ENCODE results near the gene NDOR1. TPM values are rescaled to one million over a fixed set of nuclear protein-coding genes. Genes with fewer than 3 reads are reported as not detected.

NDOR1 gene
- total RNA-seq, 1 donor from 2014 or later = 22.5 TPM

DNA sequence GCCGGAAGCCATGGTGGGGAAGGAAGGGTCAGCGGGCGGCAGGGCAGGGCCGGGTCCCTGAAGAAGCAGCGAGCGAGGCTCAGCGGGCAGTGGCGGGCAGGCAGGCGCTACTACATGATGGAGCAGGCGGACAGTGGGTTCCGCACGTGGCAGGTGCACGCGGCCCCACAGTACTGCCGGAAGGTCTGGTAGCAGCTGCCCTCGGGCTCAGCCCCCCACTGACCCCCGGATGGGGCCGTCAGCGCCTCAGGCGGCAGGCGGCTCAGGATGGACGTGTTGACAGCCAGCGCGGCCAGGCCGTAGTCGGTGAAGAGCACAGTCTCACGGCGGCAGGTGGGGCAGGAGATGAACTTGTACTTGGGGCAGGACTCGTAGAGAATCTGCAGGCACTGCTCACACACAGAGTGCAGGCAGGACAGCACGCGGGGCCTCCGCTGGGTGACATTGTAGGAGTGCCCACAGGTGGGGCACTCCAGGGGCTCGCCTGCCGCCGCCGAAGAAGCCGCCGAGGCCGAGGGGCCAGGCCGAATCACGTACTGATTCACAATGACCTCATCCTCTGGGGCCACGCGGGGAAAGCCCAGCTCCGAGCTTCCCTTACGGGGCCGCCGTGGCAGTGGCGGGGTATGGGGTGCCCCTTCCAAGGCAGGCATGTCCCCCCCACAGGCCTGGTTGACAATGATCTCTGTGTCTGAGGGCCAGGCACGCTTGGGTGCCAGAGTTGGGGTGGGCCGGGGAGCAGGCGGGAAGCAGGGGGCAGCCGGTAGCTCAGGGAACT, 15.0 kb downstream of the NDOR1 start:
- no peak for DNase-seq (ENCODE audit: low spot score)
- no peaks in the 10 kb centered on the region for H3K9me3 Mint-ChIP-seq (ENCODE audit: unreplicated experiment)
- H3K36me3 Mint-ChIP-seq (ENCODE audit: low read depth, unreplicated experiment) = no peaks in the 10 kb centered on the region
- no peak overlapping the region for H3K4me3 Mint-ChIP-seq (ENCODE audit: unreplicated experiment)
- H3K27ac Mint-ChIP-seq (ENCODE audit: unreplicated experiment) = no peak overlapping the region
- peaks cover 8% of the 10 kb centered on the region for H3K27me3 Mint-ChIP-seq (ENCODE audit: unreplicated experiment)
- H3K4me1 Mint-ChIP-seq (ENCODE audit: unreplicated experiment) = no peaks in the 10 kb centered on the region
- TF ChIP-seq, protein P1, sequence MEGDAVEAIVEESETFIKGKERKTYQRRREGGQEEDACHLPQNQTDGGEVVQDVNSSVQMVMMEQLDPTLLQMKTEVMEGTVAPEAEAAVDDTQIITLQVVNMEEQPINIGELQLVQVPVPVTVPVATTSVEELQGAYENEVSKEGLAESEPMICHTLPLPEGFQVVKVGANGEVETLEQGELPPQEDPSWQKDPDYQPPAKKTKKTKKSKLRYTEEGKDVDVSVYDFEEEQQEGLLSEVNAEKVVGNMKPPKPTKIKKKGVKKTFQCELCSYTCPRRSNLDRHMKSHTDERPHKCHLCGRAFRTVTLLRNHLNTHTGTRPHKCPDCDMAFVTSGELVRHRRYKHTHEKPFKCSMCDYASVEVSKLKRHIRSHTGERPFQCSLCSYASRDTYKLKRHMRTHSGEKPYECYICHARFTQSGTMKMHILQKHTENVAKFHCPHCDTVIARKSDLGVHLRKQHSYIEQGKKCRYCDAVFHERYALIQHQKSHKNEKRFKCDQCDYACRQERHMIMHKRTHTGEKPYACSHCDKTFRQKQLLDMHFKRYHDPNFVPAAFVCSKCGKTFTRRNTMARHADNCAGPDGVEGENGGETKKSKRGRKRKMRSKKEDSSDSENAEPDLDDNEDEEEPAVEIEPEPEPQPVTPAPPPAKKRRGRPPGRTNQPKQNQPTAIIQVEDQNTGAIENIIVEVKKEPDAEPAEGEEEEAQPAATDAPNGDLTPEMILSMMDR (IDR thresholded peaks at IDR 0.05; ENCODE audit: unreplicated experiment) = no peak

DNA sequence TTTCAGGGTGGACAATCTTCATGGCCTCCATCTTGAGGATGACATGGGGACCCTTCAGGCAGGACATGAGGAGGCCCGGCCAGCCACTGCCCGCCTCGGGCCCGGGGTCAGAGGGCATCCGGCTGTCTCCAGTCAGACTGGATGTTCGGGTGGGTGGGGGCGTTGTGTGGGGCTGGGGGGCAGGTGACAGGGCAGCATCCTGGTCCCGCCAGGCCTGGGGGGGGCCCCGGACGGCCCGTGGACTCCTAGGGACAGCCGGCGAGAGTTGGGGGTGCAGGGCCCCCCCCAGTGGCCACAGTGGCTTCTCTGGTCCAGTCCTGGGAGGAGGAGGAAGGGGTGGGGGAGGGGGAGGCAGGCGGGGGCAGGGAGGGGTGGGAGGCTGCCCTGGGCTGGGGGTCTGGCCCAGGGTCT, 15.6 kb downstream of the NDOR1 start:
- Mint-ChIP-seq H3K36me3 (ENCODE audit: low read depth, unreplicated experiment) (no peaks in the 10 kb centered on the region), H3K4me3 (ENCODE audit: unreplicated experiment) (no peak overlapping the region), H3K27me3 (ENCODE audit: unreplicated experiment) (peaks cover 8% of the 10 kb centered on the region), H3K9me3 (ENCODE audit: unreplicated experiment) (no peaks in the 10 kb centered on the region), H3K4me1 (ENCODE audit: unreplicated experiment) (no peaks in the 10 kb centered on the region), H3K27ac (ENCODE audit: unreplicated experiment) (no peak overlapping the region)
- TF ChIP-seq, protein P1 (IDR thresholded peaks at IDR 0.05; ENCODE audit: unreplicated experiment) = no peak
- DNase-seq (ENCODE audit: low spot score) = no peak

DNA sequence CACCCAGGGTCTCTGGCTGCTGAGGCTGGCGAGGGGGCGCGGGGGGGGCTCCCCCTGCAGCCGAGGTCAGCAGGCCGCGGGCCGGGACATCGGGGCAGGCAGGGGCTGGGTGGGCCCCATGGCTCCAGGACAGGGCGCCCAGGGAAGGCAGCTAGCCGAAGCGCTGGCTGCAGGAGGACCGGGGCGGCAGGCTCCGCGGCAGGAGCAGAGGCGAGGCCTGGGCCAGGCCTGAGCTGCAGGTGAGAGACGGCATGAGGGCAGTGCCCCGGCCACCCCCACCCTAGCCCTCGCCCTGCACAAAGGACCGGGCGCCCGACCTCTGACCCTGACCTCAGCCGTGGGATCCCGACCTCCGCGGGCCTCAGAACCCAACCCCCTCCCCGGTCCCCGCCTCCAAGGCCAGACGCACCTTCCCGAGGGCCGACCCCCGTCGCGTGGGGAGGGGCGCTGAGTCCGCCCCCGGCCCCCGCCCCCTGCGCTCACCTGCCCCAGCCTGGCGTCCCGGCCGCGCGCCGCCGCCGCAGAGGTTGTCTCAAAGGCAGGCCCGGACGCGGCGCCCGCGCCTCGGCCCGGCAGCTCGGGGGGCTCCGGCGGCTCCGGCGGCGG, 16.1 kb downstream of the NDOR1 start:
- H3K4me3 Mint-ChIP-seq (ENCODE audit: unreplicated experiment) = no peak overlapping the region

DNA sequence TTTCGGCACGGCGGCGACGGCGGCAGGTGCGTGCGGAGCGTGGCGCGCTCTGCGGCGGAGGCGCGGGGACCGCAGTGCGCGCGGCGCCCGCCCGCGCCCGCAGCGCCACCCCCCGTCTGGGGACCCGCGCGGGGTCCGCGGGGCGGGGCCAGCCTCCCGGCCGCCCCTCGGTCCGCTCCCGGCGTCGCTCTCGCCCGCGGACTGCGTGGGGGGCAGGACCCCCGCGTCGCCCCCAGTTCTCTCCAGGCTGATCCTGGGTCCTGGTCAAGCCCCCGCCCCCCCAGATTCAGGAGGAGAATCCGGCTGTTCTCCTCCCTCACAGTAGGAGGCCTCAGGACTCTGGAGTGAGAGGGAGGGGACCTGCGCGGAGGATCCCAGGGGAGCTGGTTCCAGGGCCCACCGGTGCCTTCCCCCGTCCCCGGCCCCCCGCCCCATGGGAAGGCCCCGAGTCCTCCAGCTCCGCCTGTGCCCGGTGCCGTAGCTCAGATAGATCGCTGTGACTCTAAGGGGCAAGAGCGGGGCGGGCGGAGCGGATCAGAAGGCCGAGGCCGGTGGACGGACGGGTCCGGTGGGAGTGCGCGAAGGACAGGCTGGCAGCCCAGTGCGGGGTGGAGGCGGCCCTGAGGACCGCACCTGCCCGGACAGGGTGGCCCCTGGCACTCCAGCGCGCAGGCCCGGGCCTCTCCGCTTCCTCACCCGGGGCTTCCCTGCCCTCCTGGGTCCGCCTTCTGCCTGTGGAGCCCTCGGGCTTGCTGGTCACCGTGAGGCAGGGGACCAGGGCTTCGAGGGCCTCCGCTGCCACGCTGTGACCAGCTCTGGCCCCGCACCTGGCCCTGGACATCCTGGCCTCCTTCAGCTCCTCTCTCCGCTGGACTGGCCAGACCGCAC, 16.9 kb downstream of the NDOR1 start, which contains the start of gene RNF208:
Gene RNF208, minus strand, starts transcription at position 51 of the 888 bp plus-strand sequence. CDS start 1,028 bp downstream, outside the sequence.
- no peaks in the 10 kb centered on the region for H3K9me3 Mint-ChIP-seq (ENCODE audit: unreplicated experiment)

More for the DNA sequence above, 16.1 kb downstream of the NDOR1 start:
- Mint-ChIP-seq H3K4me1 (ENCODE audit: unreplicated experiment) (no peaks in the 10 kb centered on the region), H3K27ac (ENCODE audit: unreplicated experiment) (no peak overlapping the region), H3K27me3 (ENCODE audit: unreplicated experiment) (peaks cover 12% of the 10 kb centered on the region), H3K9me3 (ENCODE audit: unreplicated experiment) (no peaks in the 10 kb centered on the region), H3K36me3 (ENCODE audit: low read depth, unreplicated experiment) (no peaks in the 10 kb centered on the region)
- DNase-seq (ENCODE audit: low spot score) = no peak
- TF ChIP-seq, protein P1 (IDR thresholded peaks at IDR 0.05; ENCODE audit: unreplicated experiment) = no peak

More for the DNA sequence above, 16.9 kb downstream of the NDOR1 start, which contains the start of gene RNF208:
- H3K36me3 Mint-ChIP-seq (ENCODE audit: low read depth, unreplicated experiment) = no peaks in the 10 kb centered on the region
- no peak within 1 kb of the TSS for H3K27ac Mint-ChIP-seq (ENCODE audit: unreplicated experiment)
- H3K27me3 Mint-ChIP-seq (ENCODE audit: unreplicated experiment) = peaks cover 11% of the 10 kb centered on the region
- H3K4me1 Mint-ChIP-seq (ENCODE audit: unreplicated experiment) = no peaks in the 10 kb centered on the region
- TF ChIP-seq, protein P1 (IDR thresholded peaks at IDR 0.05; ENCODE audit: unreplicated experiment) = no peak
- peak within 1 kb of the TSS; percentile 82 for H3K4me3 Mint-ChIP-seq (ENCODE audit: unreplicated experiment)
- no peak for DNase-seq (ENCODE audit: low spot score)

Measured in endothelial cell (in vitro differentiated cells).